ENCODE results near the gene FDXACB1.

The FDXACB1 gene

GRCh38 chr11:111837366-111837891 lies 41.5 kb downstream of the FDXACB1 start:
- no peaks in the 10 kb centered on the region for H3K27me3 ChIP-seq (ENCODE audit: insufficient read depth, low read length, poor library complexity)
- no peak overlapping the region for H2AFZ ChIP-seq (ENCODE audit: low read depth, low read length)
- H4K20me1 ChIP-seq (ENCODE audit: insufficient read depth, low read length), result no peaks in the 10 kb centered on the region
- no peak overlapping the region for H3K27ac ChIP-seq (ENCODE audit: low read length)
- H3K4me1 ChIP-seq (ENCODE audit: insufficient read depth, low read length), result 0 out of 2 replicates have a peak, but pooled peaks cover 2% of the 10 kb centered on the region
- peaks cover 58% of the 10 kb centered on the region for H3K36me3 ChIP-seq (ENCODE audit: insufficient read depth, low read length)
- ATAC-seq (ENCODE audit: insufficient read depth, low read depth) (no peak), DNase-seq (no peak)
- no peak overlapping the region for H3K4me2 ChIP-seq (ENCODE audit: insufficient read depth, low read length)
- no peaks in the 10 kb centered on the region for H3K9me3 ChIP-seq (ENCODE audit: insufficient read depth, low read length, severe bottlenecking)
- H3K9ac ChIP-seq (ENCODE audit: low read depth, low read length), result no peak overlapping the region
- H3K4me3 ChIP-seq (ENCODE audit: low read depth in 1 of 2, low read length in 2 of 2), result no peak overlapping the region
- TF ChIP-seq CTCF (IDR thresholded peaks at IDR 0.05; ENCODE audit: borderline replicate concordance, extremely low read depth, low read length, poor library complexity, severe bottlenecking), result no peak
- no peak for TF ChIP-seq EZH2 (IDR thresholded peaks at IDR 0.05; ENCODE audit: borderline replicate concordance, low read depth, low read length, severe bottlenecking)
- no peaks in the 10 kb centered on the region for H3K79me2 ChIP-seq (ENCODE audit: insufficient read depth, low read length)

- H3K79me2 ChIP-seq (ENCODE audit: insufficient read depth, low read length), result no peaks in the 10 kb centered on the region
- H3K9ac ChIP-seq (ENCODE audit: low read depth, low read length), result no peak overlapping the region
- TF ChIP-seq CTCF (IDR thresholded peaks at IDR 0.05; ENCODE audit: borderline replicate concordance, extremely low read depth, low read length, poor library complexity, severe bottlenecking), result no peak
- TF ChIP-seq EZH2 (IDR thresholded peaks at IDR 0.05; ENCODE audit: borderline replicate concordance, low read depth, low read length, severe bottlenecking), result no peak
- ATAC-seq (ENCODE audit: insufficient read depth, low read depth) (no peak), DNase-seq (no peak)
- H3K4me3 ChIP-seq (ENCODE audit: low read depth in 1 of 2, low read length in 2 of 2), result no peak overlapping the region
- H3K9me3 ChIP-seq (ENCODE audit: insufficient read depth, low read length, severe bottlenecking), result no peaks in the 10 kb centered on the region
- 0 out of 2 replicates have a peak, but pooled peaks cover 2% of the 10 kb centered on the region for H3K4me1 ChIP-seq (ENCODE audit: insufficient read depth, low read length)
- H3K27me3 ChIP-seq (ENCODE audit: insufficient read depth, low read length, poor library complexity), result no peaks in the 10 kb centered on the region
- H3K27ac ChIP-seq (ENCODE audit: low read length), result no peak overlapping the region
- H3K36me3 ChIP-seq (ENCODE audit: insufficient read depth, low read length), result peaks cover 58% of the 10 kb centered on the region
- H2AFZ ChIP-seq (ENCODE audit: low read depth, low read length), result no peak overlapping the region
- H3K4me2 ChIP-seq (ENCODE audit: insufficient read depth, low read length), result no peak overlapping the region
- H4K20me1 ChIP-seq (ENCODE audit: insufficient read depth, low read length), result no peaks in the 10 kb centered on the region
Observed at GRCh38 chr11:111836721-111837120, 42.2 kb downstream of the FDXACB1 start.

- Histone ChIP-seq H3K4me3 (ENCODE audit: low read depth in 1 of 2, low read length in 2 of 2) (no peak overlapping the region), H2AFZ (ENCODE audit: low read depth, low read length) (no peak overlapping the region), H3K27ac (ENCODE audit: low read length) (no peak overlapping the region), H3K4me1 (ENCODE audit: insufficient read depth, low read length) (0 out of 2 replicates have a peak, but pooled peaks cover under 1% of the 10 kb centered on the region), H3K27me3 (ENCODE audit: insufficient read depth, low read length, poor library complexity) (no peaks in the 10 kb centered on the region), H3K9me3 (ENCODE audit: insufficient read depth, low read length, severe bottlenecking) (no peaks in the 10 kb centered on the region), H3K9ac (ENCODE audit: low read depth, low read length) (no peak overlapping the region), H3K4me2 (ENCODE audit: insufficient read depth, low read length) (no peak overlapping the region), H3K36me3 (ENCODE audit: insufficient read depth, low read length) (peaks cover 62% of the 10 kb centered on the region), H4K20me1 (ENCODE audit: insufficient read depth, low read length) (no peaks in the 10 kb centered on the region), H3K79me2 (ENCODE audit: insufficient read depth, low read length) (no peaks in the 10 kb centered on the region)
- DNase-seq (no peak), ATAC-seq (ENCODE audit: insufficient read depth, low read depth) (no peak)
- TF ChIP-seq CTCF (IDR thresholded peaks at IDR 0.05; ENCODE audit: borderline replicate concordance, extremely low read depth, low read length, poor library complexity, severe bottlenecking) (no peak), EZH2 (IDR thresholded peaks at IDR 0.05; ENCODE audit: borderline replicate concordance, low read depth, low read length, severe bottlenecking) (no peak)
Observed at GRCh38 chr11:111836162-111836561, 42.8 kb downstream of the FDXACB1 start.
